Activated CD8-positive, alpha-beta T cell treated with anti-CD3 and anti-CD28 coated beads for 36 hours (primary cell): ENCODE data around the gene LRMDA. TPM values are rescaled to one million over a fixed set of nuclear protein-coding genes. Genes with fewer than 3 reads are reported as not detected.

ENCODE experiments used
- ATAC-seq: fragments of 200-7000 bp; cut with Tn5 transposase; one replicate; pipeline ENCODE4 v1.10.0; 2021; ENCODE audit warnings: mild to moderate bottlenecking, moderate library complexity
- CTCF ChIA-PET: fragments of 350-600 bp; sonication (Branson Sonifier 250); formaldehyde crosslinking; loops from one replicate; lab custom pipeline; 2021; ENCODE audit warnings: antibody characterized with exemption; lab: Charles Lee
- POLR2A ChIA-PET: fragments of 350-600 bp; sonication (Branson Sonifier 250); formaldehyde crosslinking; loops from one replicate; lab custom pipeline; 2021; ENCODE audit warnings: antibody characterized with exemption; lab: Charles Lee
- DNase-seq: peaks from one replicate; pipeline ENCODE4 v3.0.0-alpha.2; 2020
- H3K27ac Mint-ChIP-seq: one replicate; pipeline ENCODE4 v1.8.0; 2021; ENCODE audit warnings: mild to moderate bottlenecking, mixed read lengths
- H3K27me3 Mint-ChIP-seq: one replicate; pipeline ENCODE4 v1.8.0; 2021; ENCODE audit warnings: mixed read lengths
- H3K36me3 Mint-ChIP-seq: one replicate; pipeline ENCODE4 v1.8.0; 2021; ENCODE audit warnings: low read depth, mixed read lengths
- H3K4me1 Mint-ChIP-seq: one replicate; pipeline ENCODE4 v1.8.0; 2021; ENCODE audit warnings: low read depth, mixed read lengths
- H3K4me3 Mint-ChIP-seq: one replicate; pipeline ENCODE4 v1.8.0; 2021; ENCODE audit warnings: mild to moderate bottlenecking, moderate library complexity, mixed read lengths
- H3K9me3 Mint-ChIP-seq: one replicate; pipeline ENCODE4 v1.8.0; 2021; ENCODE audit warnings: mixed read lengths
- intact Hi-C: fragments of 100-400 bp; cut with micrococcal nuclease; formaldehyde crosslinking; loops from one replicate; pipeline ENCODE4 v1.10.0; 2022
- total RNA-seq, 2 experiments: library from RNA; stranded (reverse); gene quantifications; one replicate each; pipeline ENCODE4 v1.2.3, GENCODE V29; 2021
- TF ChIP-seq, protein P1 (sequence below): fragments of 200-600 bp; IDR thresholded peaks from one replicate; pipeline ENCODE4 v1.8.0; 2022; ENCODE audit warnings: antibody characterized with exemption, mild to moderate bottlenecking

LRMDA gene
- total RNA-seq, 2 experiments from 2014 or later: not detected

DNA sequence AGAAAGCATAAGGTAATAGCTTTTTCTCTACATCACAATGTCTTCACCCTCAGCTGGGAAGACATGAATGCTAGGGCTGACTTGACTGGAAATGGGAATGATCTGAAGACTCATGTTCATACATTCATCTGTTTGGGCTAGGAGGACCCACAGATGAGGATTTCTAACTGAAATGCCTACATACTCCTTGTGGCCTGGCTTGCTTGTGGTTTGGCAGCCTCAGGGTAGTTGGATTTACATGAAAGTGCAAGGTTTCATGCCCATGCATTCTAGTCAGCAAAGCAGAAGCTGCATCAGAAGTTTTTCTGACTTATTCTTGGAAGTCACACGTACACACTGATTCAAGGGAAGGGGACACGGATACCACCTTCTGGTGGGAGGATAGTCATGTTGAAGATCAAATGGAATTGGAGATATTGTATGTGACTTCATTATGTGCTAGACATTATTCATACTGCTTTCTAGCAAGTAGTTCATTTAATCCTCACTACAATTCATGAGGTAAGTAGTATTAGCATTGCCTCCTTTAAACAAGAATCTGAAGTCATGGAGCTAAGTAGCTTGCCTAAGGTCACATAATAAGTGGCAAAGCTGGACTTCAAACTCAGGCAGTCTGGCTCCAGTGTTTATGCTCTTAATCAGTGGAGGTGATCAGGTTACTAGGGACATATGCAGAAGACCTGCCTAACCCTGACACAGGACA is 957.0 kb downstream of the LRMDA start:
- Mint-ChIP-seq H3K27me3 (no peaks in the 10 kb centered on the region), H3K4me1 (no peaks in the 10 kb centered on the region), H3K9me3 (no peaks in the 10 kb centered on the region), H3K4me3 (no peak overlapping the region), H3K36me3 (no peaks in the 10 kb centered on the region), H3K27ac (no peak overlapping the region)
- intact Hi-C loops: no loop called here
- TF ChIP-seq, protein P1, sequence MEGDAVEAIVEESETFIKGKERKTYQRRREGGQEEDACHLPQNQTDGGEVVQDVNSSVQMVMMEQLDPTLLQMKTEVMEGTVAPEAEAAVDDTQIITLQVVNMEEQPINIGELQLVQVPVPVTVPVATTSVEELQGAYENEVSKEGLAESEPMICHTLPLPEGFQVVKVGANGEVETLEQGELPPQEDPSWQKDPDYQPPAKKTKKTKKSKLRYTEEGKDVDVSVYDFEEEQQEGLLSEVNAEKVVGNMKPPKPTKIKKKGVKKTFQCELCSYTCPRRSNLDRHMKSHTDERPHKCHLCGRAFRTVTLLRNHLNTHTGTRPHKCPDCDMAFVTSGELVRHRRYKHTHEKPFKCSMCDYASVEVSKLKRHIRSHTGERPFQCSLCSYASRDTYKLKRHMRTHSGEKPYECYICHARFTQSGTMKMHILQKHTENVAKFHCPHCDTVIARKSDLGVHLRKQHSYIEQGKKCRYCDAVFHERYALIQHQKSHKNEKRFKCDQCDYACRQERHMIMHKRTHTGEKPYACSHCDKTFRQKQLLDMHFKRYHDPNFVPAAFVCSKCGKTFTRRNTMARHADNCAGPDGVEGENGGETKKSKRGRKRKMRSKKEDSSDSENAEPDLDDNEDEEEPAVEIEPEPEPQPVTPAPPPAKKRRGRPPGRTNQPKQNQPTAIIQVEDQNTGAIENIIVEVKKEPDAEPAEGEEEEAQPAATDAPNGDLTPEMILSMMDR: no peak
- POLR2A ChIA-PET: no interaction called here
- ATAC-seq (no peak), DNase-seq (no peak)
- CTCF ChIA-PET: no interaction called here

DNA sequence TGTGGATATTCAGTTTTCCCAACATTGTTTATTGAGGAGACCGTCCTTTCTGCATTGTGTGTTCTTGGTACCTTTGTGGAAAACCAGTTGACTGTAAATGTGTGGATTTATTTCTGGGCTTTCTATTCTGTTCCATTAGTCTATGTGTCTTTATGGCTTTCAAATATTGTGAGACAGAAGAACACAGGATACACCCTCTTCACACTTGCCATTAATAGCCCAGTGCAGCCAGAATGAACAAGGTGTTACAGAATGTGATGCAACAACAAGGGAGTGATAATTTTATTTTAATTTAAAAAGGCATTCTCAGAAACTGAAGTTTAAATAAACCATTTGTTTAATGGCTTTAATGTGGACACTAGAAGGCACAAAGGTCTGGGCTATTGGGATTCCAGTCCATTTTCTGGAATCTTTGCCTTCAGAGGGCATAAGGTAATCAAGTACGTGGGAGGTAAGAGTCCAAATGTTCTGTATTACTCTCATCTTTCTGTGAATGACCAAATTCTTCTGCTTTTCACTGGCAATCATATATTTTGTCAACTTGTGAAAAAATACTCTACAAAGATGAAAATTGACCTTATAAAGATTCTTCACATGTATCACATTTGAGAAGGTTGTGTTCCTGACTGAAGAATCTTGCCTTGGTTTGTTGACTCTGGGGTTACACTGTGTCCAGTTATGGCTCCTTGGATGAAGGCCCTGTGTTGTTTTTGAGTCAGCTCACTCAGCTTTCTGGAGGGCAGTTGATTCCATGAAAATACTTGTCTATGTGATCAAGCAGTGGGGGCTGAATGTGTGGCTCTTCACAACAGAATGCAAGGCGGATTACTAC is 962.7 kb downstream of the LRMDA start:
- no peaks in the 10 kb centered on the region for H3K9me3 Mint-ChIP-seq
- H3K36me3 Mint-ChIP-seq: no peaks in the 10 kb centered on the region
- intact Hi-C loops: no loop called here
- no peaks in the 10 kb centered on the region for H3K27me3 Mint-ChIP-seq
- TF ChIP-seq, protein P1: no peak
- POLR2A ChIA-PET: no interaction called here
- no peaks in the 10 kb centered on the region for H3K4me1 Mint-ChIP-seq
- CTCF ChIA-PET: no interaction called here
- no peak for DNase-seq
- no peak overlapping the region for H3K27ac Mint-ChIP-seq
- no peak overlapping the region for H3K4me3 Mint-ChIP-seq
- ATAC-seq: no peak

DNA sequence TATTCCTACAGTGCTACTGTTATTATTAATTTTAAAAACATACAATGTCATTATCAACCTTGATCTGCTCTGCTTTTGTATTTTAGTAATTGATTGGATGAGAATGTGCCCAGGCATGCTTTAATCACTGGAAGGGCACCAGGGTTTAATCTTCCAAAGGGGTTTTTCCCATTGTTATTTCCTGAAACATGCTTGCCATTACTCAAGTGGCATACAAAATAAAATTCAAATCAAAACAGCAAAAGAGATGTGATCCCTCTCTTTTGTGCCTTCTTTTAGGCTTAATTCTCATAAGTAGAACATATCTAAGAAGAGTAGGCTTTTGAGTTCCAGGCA is 963.3 kb downstream of the LRMDA start:
- CTCF ChIA-PET: no interaction called here
- Mint-ChIP-seq H3K9me3 (no peaks in the 10 kb centered on the region), H3K4me3 (no peak overlapping the region), H3K27me3 (no peaks in the 10 kb centered on the region), H3K36me3 (no peaks in the 10 kb centered on the region), H3K4me1 (no peaks in the 10 kb centered on the region), H3K27ac (no peak overlapping the region)
- intact Hi-C loops: no loop called here
- ATAC-seq (no peak), DNase-seq (no peak)
- POLR2A ChIA-PET: no interaction called here
- TF ChIP-seq, protein P1: no peak

DNA sequence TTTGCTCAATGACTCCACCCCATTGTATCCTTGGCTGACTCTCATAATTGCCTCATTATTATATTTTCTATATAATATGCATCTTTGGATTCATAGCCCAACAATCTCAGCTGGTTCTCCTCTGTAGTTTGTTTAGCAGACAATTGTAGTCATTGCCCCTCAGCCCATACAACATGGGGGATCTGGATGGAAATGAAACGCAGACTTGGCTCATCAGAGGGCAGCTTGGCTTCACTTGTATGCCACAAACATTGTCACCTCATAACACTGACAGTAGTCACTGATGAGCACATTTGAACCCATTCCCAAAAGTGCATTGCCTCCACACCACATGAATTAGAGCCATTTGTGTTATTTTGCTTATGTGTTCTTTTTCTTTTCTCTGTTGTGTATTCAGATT is 963.8 kb downstream of the LRMDA start:
- Mint-ChIP-seq H3K27me3 (no peaks in the 10 kb centered on the region), H3K4me3 (no peak overlapping the region), H3K36me3 (no peaks in the 10 kb centered on the region), H3K9me3 (no peaks in the 10 kb centered on the region), H3K4me1 (no peaks in the 10 kb centered on the region), H3K27ac (no peak overlapping the region)
- ChIA-PET POLR2A (no interaction called here), CTCF (no interaction called here)
- TF ChIP-seq, protein P1: no peak
- intact Hi-C loops: no loop called here
- DNase-seq: no peak
- ATAC-seq: no peak

DNA sequence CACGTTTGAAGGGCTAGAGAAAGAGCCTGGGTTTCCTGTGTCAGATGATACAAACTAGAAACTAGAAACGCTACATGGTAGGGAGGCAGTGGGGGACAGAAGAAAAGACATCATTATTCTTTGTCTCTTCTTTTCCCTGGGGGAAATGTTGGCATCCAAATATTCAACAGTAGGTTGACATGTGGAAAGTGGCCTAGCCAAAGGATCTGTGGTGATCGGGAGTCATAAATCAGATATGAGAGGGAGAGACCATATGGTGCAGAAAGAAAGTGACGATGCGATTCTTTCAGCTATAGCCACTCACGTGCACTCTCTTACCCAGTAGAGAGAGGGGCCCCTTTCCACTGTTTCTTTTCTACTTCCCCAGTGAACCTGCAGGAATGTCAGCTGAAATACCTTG is 964.7 kb downstream of the LRMDA start:
- ATAC-seq (no peak), DNase-seq (no peak)
- Mint-ChIP-seq H3K4me1 (no peaks in the 10 kb centered on the region), H3K36me3 (no peaks in the 10 kb centered on the region), H3K27me3 (no peaks in the 10 kb centered on the region), H3K4me3 (no peak overlapping the region), H3K9me3 (no peaks in the 10 kb centered on the region), H3K27ac (no peak overlapping the region)
- POLR2A ChIA-PET: no interaction called here
- CTCF ChIA-PET: interaction anchor here (0.5 kb wide), 1 partner anchor 207 kb away, joined by 3 read pairs; no protein-coding TSS in a partner anchor
- intact Hi-C loops: no loop called here
- TF ChIP-seq, protein P1: no peak
